ENCODE results near the gene RBM26.

GRCh38 chr13:79341202-79341601 lies 64.9 kb downstream of the RBM26 start:
- TF ChIP-seq, protein P1, sequence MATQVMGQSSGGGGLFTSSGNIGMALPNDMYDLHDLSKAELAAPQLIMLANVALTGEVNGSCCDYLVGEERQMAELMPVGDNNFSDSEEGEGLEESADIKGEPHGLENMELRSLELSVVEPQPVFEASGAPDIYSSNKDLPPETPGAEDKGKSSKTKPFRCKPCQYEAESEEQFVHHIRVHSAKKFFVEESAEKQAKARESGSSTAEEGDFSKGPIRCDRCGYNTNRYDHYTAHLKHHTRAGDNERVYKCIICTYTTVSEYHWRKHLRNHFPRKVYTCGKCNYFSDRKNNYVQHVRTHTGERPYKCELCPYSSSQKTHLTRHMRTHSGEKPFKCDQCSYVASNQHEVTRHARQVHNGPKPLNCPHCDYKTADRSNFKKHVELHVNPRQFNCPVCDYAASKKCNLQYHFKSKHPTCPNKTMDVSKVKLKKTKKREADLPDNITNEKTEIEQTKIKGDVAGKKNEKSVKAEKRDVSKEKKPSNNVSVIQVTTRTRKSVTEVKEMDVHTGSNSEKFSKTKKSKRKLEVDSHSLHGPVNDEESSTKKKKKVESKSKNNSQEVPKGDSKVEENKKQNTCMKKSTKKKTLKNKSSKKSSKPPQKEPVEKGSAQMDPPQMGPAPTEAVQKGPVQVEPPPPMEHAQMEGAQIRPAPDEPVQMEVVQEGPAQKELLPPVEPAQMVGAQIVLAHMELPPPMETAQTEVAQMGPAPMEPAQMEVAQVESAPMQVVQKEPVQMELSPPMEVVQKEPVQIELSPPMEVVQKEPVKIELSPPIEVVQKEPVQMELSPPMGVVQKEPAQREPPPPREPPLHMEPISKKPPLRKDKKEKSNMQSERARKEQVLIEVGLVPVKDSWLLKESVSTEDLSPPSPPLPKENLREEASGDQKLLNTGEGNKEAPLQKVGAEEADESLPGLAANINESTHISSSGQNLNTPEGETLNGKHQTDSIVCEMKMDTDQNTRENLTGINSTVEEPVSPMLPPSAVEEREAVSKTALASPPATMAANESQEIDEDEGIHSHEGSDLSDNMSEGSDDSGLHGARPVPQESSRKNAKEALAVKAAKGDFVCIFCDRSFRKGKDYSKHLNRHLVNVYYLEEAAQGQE (IDR thresholded peaks at IDR 0.05; ENCODE audit: insufficient read depth in 1 of 2, low read depth in 2 of 2, low read length in 1 of 2), result no peak
- TF ChIP-seq, protein P2, sequence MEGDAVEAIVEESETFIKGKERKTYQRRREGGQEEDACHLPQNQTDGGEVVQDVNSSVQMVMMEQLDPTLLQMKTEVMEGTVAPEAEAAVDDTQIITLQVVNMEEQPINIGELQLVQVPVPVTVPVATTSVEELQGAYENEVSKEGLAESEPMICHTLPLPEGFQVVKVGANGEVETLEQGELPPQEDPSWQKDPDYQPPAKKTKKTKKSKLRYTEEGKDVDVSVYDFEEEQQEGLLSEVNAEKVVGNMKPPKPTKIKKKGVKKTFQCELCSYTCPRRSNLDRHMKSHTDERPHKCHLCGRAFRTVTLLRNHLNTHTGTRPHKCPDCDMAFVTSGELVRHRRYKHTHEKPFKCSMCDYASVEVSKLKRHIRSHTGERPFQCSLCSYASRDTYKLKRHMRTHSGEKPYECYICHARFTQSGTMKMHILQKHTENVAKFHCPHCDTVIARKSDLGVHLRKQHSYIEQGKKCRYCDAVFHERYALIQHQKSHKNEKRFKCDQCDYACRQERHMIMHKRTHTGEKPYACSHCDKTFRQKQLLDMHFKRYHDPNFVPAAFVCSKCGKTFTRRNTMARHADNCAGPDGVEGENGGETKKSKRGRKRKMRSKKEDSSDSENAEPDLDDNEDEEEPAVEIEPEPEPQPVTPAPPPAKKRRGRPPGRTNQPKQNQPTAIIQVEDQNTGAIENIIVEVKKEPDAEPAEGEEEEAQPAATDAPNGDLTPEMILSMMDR (IDR thresholded peaks at IDR 0.05), result no peak

Data from Panc1 (cell line).